Parathyroid adenoma (tissue), 2 donors: ENCODE measurements around the gene NDUFV2.

Source experiments
- H2AFZ ChIP-seq: fragments of 300-600 bp; sonication (generic); one replicate; pipeline ENCODE4 v1.7.0; 2017; ENCODE audit warnings: antibody characterized with exemption, mild to moderate bottlenecking
- H3K27ac ChIP-seq: fragments of 300-600 bp; sonication (generic); one replicate; pipeline ENCODE4 v1.7.0; 2017
- H3K27me3 ChIP-seq: fragments of 300-600 bp; sonication (generic); one replicate; pipeline ENCODE4 v1.7.0; 2017; ENCODE audit warnings: low read length; ENCODE audit not compliant: control insufficient read depth, insufficient read depth
- H3K36me3 ChIP-seq: fragments of 300-600 bp; sonication (generic); one replicate; pipeline ENCODE4 v1.7.0; 2017; ENCODE audit warnings: low read length; ENCODE audit not compliant: control insufficient read depth, insufficient read depth
- H3K4me1 ChIP-seq: fragments of 300-600 bp; sonication (generic); one replicate; pipeline ENCODE4 v1.7.0; 2017; ENCODE audit warnings: control low read depth
- H3K4me2 ChIP-seq: fragments of 300-600 bp; sonication (generic); one replicate; pipeline ENCODE4 v1.7.0; 2017; ENCODE audit warnings: low read length
- H3K4me3 ChIP-seq: fragments of 300-600 bp; sonication (generic); one replicate; pipeline ENCODE4 v1.7.0; 2017; ENCODE audit warnings: low read depth, low read length
- H3K79me2 ChIP-seq: fragments of 300-600 bp; sonication (generic); one replicate; pipeline ENCODE4 v1.7.0; 2017; ENCODE audit warnings: control low read depth
- H3K9ac ChIP-seq: fragments of 300-600 bp; sonication (generic); one replicate; pipeline ENCODE4 v1.7.0; 2017; ENCODE audit warnings: mild to moderate bottlenecking
- H3K9me3 ChIP-seq: fragments of 300-600 bp; sonication (generic); one replicate; pipeline ENCODE4 v1.7.0; 2017; ENCODE audit warnings: low read length; ENCODE audit not compliant: control insufficient read depth
- CTCF ChIP-seq: fragments of 300-600 bp; sonication (generic); IDR thresholded peaks from one replicate; pipeline ENCODE4 v1.7.0; 2017; ENCODE audit warnings: antibody characterized with exemption, mild to moderate bottlenecking
- donor health status: primary hyperparathyroidism.

NDUFV2 gene

GRCh38 chr18:9172506-9173127 is 70.1 kb downstream of the NDUFV2 start:
- H3K27me3 ChIP-seq: no peaks in the 10 kb centered on the region
- H3K4me1 ChIP-seq: peaks cover 4% of the 10 kb centered on the region
- no peaks in the 10 kb centered on the region for H3K36me3 ChIP-seq
- no peak overlapping the region for H3K9ac ChIP-seq
- no peak for TF ChIP-seq CTCF
- H3K79me2 ChIP-seq: peaks cover 47% of the 10 kb centered on the region
- no peak overlapping the region for H2AFZ ChIP-seq
- H3K4me2 ChIP-seq: no peak overlapping the region
- no peaks in the 10 kb centered on the region for H3K9me3 ChIP-seq
- H3K4me3 ChIP-seq: no peak overlapping the region
- no peak overlapping the region for H3K27ac ChIP-seq

- Histone ChIP-seq H3K4me3 (no peak overlapping the region), H3K9ac (no peak overlapping the region), H3K4me2 (no peak overlapping the region), H3K4me1 (peaks cover 4% of the 10 kb centered on the region), H3K27me3 (no peaks in the 10 kb centered on the region), H3K36me3 (no peaks in the 10 kb centered on the region), H2AFZ (no peak overlapping the region), H3K27ac (no peak overlapping the region), H3K9me3 (no peaks in the 10 kb centered on the region), H3K79me2 (peaks cover 39% of the 10 kb centered on the region)
- TF ChIP-seq CTCF: no peak
Measured at GRCh38 chr18:9173770-9174233, 71.3 kb downstream of the NDUFV2 start.

- Histone ChIP-seq H3K9me3 (no peaks in the 10 kb centered on the region), H3K4me3 (no peak overlapping the region), H3K36me3 (no peaks in the 10 kb centered on the region), H3K27me3 (no peaks in the 10 kb centered on the region), H3K27ac (no peak overlapping the region), H3K4me2 (no peak overlapping the region), H3K79me2 (peaks cover 34% of the 10 kb centered on the region), H3K9ac (no peak overlapping the region), H2AFZ (no peak overlapping the region), H3K4me1 (peaks cover 4% of the 10 kb centered on the region)
- TF ChIP-seq CTCF: no peak
Measured at GRCh38 chr18:9174302-9174701, 71.8 kb downstream of the NDUFV2 start.

GRCh38 chr18:9175115-9175514 is 72.6 kb downstream of the NDUFV2 start:
- Histone ChIP-seq H2AFZ (no peak overlapping the region), H3K4me1 (peaks cover 4% of the 10 kb centered on the region), H3K36me3 (no peaks in the 10 kb centered on the region), H3K79me2 (peaks cover 30% of the 10 kb centered on the region), H3K4me2 (no peak overlapping the region), H3K27me3 (no peaks in the 10 kb centered on the region), H3K4me3 (no peak overlapping the region), H3K9me3 (no peaks in the 10 kb centered on the region), H3K27ac (no peak overlapping the region), H3K9ac (no peak overlapping the region)
- no peak for TF ChIP-seq CTCF

GRCh38 chr18:9177031-9177430 is 74.5 kb downstream of the NDUFV2 start:
- H3K79me2 ChIP-seq: peaks cover 14% of the 10 kb centered on the region
- no peak overlapping the region for H3K27ac ChIP-seq
- H3K4me1 ChIP-seq: peaks cover 4% of the 10 kb centered on the region
- no peak overlapping the region for H2AFZ ChIP-seq
- H3K4me2 ChIP-seq: no peak overlapping the region
- no peak for TF ChIP-seq CTCF
- H3K9ac ChIP-seq: no peak overlapping the region
- H3K4me3 ChIP-seq: no peak overlapping the region
- no peaks in the 10 kb centered on the region for H3K27me3 ChIP-seq
- H3K36me3 ChIP-seq: no peaks in the 10 kb centered on the region
- H3K9me3 ChIP-seq: no peaks in the 10 kb centered on the region
